Transverse colon (tissue), 4 donors: ENCODE results near the gene PALM3. TPM values are rescaled to one million over a fixed set of nuclear protein-coding genes. Genes with fewer than 3 reads are reported as not detected.
"Not testable (repeated sequence)": the region's sequence is repeated elsewhere in the genome, so short reads cannot be mapped to it uniquely, and the experiment has no call there.

ENCODE experiments used
- DNase-seq: peaks from one replicate; pipeline ENCODE4 v3.0.0-alpha.2; 2019
- H3K27ac ChIP-seq, 4 donors: fragments of 200-600 bp; sonication (generic); 2 replicates each; pipeline ENCODE4 v1.5.1; 2016 to 2018; ENCODE audit warnings: inconsistent platforms in 4 of 4
- H3K27me3 ChIP-seq: fragments of 200-600 bp; sonication (generic); 2 replicates; pipeline ENCODE4 v1.5.1; 2017; ENCODE audit warnings: inconsistent platforms
- H3K36me3 ChIP-seq, 4 donors: fragments of 200-600 bp; sonication (generic); 2 replicates each; pipeline ENCODE4 v1.5.1; 2017 to 2019; ENCODE audit warnings: inconsistent platforms in 4 of 4
- H3K4me1 ChIP-seq, 4 donors: fragments of 200-600 bp; sonication (generic); 2 replicates each; pipeline ENCODE4 v1.5.1; 2017 to 2020; ENCODE audit warnings: inconsistent platforms in 4 of 4
- H3K4me3 ChIP-seq, 4 donors: fragments of 200-600 bp; sonication (generic); 1 replicate in 1 of 4; 2 replicates in 3 of 4; pipeline versions ENCODE4 v1.5.1 to v1.6.1; 2017 to 2019; ENCODE audit warnings: inconsistent platforms in 4 of 4
- H3K9me3 ChIP-seq, 2 donors: fragments of 200-600 bp; sonication (generic); 2 replicates each; pipeline ENCODE4 v1.5.1; 2017 to 2019; ENCODE audit warnings: inconsistent platforms in 2 of 2
- CTCF ChIP-seq, 5 experiments: fragments of 200-600 bp in 3 of 5; fragments of 450-650 bp in 2 of 5; sonication (generic) in 3 of 5; IDR thresholded peaks; 1 replicate in 2 of 5; 2 replicates in 3 of 5; pipeline ENCODE4 v1.5.1; 2016 to 2017; ENCODE audit warnings: antibody characterized with exemption in 5 of 5, inconsistent platforms in 3 of 5, mild to moderate bottlenecking in 2 of 5, moderate library complexity in 1 of 5
- EP300 ChIP-seq: sonication (generic); formaldehyde crosslinking; IDR thresholded peaks from one replicate; pipeline ENCODE4 v1.6.1; 2017; ENCODE audit warnings: antibody characterized with exemption, low read depth
- POLR2A ChIP-seq: fragments of 450-650 bp; IDR thresholded peaks from one replicate; pipeline ENCODE4 v1.6.1; 2016; ENCODE audit warnings: antibody characterized with exemption, mild to moderate bottlenecking, moderate library complexity
- POLR2AphosphoS5 ChIP-seq, 3 donors: sonication (generic); formaldehyde crosslinking; IDR thresholded peaks; one replicate each; pipeline ENCODE4 v1.6.1; 2016; ENCODE audit warnings: antibody characterized with exemption in 3 of 3
- WGBS, 2 donors: methylation state at CpG; one replicate each; pipeline ENCODE4 v1.1.5; 2018; ENCODE audit warnings: low coverage in 1 of 2; 5-methylcytosine and 5-hydroxymethylcytosine counted together
- in situ Hi-C, 4 donors: fragments of 200-750 bp; cut with MboI; loops; one replicate each; pipeline versions ENCODE4 v1.15.0 to v1.15.1; 2017; ENCODE audit warnings: low sequenced_read_pairs in 3 of 4, low pct_ligation_motif_present in 1 of 4, low pct_unique_long_range_greater_than_20kb in 1 of 4
- intact Hi-C: fragments of 100-400 bp; cut with DNase I; formaldehyde crosslinking; loops from one replicate; pipeline ENCODE4 v1.15.1; 2023; ENCODE audit warnings: low total_unique reads
- total RNA-seq, 4 donors: library from RNA; depleted of rRNA; stranded (reverse); fragments of >200 nt; gene quantifications; one replicate each; pipeline ENCODE4 v1.1.0, GENCODE V29; 2016

Gene PALM3
- total RNA-seq, 4 donors from 2014 or later, result 0.14 to 0.32 TPM; not detected in 2

- in situ Hi-C loops, result no loop called here
- intact Hi-C loops, result no loop called here
These were observed 30.7 kb downstream of the PALM3 start for GRCh38 chr19:14030997-14031718.

GRCh38 chr19:14028901-14029300 lies 33.0 kb downstream of the PALM3 start:
- intact Hi-C loops, result no loop called here
- WGBS, 2 donors, result 79 to 100% methylated on average over 1 to 4 of the region's 4 CpGs
- Histone ChIP-seq H3K4me1 (peaks cover under 1 to 15% (median 10%) of the 10 kb centered on the region in 4 donors), H3K4me3 (no peak overlapping the region), H3K36me3 (no peaks in the 10 kb centered on the region), H3K27ac (no peak overlapping the region), H3K9me3 (no peaks in the 10 kb centered on the region), H3K27me3 (no peaks in the 10 kb centered on the region)
- no peak for TF ChIP-seq POLR2A
- TF ChIP-seq EP300, result no peak
- no peak for TF ChIP-seq POLR2AphosphoS5 (IDR thresholded peaks at IDR 0.05)
- no peak for TF ChIP-seq CTCF (IDR thresholded peaks at IDR 0.05)
- in situ Hi-C loops, result no loop called here
- DNase-seq, result no peak

More at GRCh38 chr19:14030997-14031718, 30.7 kb downstream of the PALM3 start:
- DNase-seq, result no peak
- Histone ChIP-seq H3K4me3 (peak overlapping the region; percentile 33 to 64 (median 51)), H3K27ac (peak overlapping the region; percentile 62 to 76 (median 69)), H3K27me3 (no peaks in the 10 kb centered on the region), H3K4me1 (peaks cover 0 to 15% (median 10%) of the 10 kb centered on the region in 4 donors), H3K9me3 (no peaks in the 10 kb centered on the region), H3K36me3 (no peaks in the 10 kb centered on the region)
- TF ChIP-seq CTCF (IDR thresholded peaks at IDR 0.05), result no peak
- no peak for TF ChIP-seq EP300
- TF ChIP-seq POLR2AphosphoS5 (IDR thresholded peaks at IDR 0.05), result no peak
- no peak for TF ChIP-seq POLR2A
- 20% methylated on average over 20 of the region's 20 CpGs; no CpG with 5 or more reads in 1 of the 2 donors for WGBS, 2 donors

- Histone ChIP-seq H3K27ac (no peak within 1 kb of the TSS), H3K4me1 (peaks cover 4 to 16% (median 12%) of the 10 kb centered on the region in 4 donors), H3K4me3 (no peak within 1 kb of the TSS), H3K27me3 (no peaks in the 10 kb centered on the region), H3K9me3 (no peaks in the 10 kb centered on the region), H3K36me3 (no peaks in the 10 kb centered on the region)
- DNase-seq, result no peak
- 74 to 81% methylated on average over 10 to 24 of the region's 24 CpGs for WGBS, 2 donors
- in situ Hi-C loops (no loop called here), intact Hi-C loops (no loop called here)
- TF ChIP-seq POLR2AphosphoS5 (IDR thresholded peaks at IDR 0.05) (no peak), CTCF (IDR thresholded peaks at IDR 0.05) (no peak), EP300 (no peak), POLR2A (no peak)
These were observed 33.9 kb downstream of the PALM3 start, which contains the start of gene RLN3 for GRCh38 chr19:14027856-14028450. Gene RLN3 (plus strand): TSS chr19:14028148. CDS start chr19:14028205, 57 bp downstream.

- H3K27me3 ChIP-seq, H3K36me3 ChIP-seq, H3K27ac ChIP-seq, intact Hi-C loops, H3K4me1 ChIP-seq, DNase-seq, H3K4me3 ChIP-seq, in situ Hi-C loops, H3K9me3 ChIP-seq: not testable (repeated sequence)
- WGBS, 2 donors, result 92% methylated on average over 5 of the region's 5 CpGs; no CpG with 5 or more reads in 1 of the 2 donors
These were observed 35.2 kb downstream of the PALM3 start for GRCh38 chr19:14026652-14027192.
